Measurements from ENCODE around the gene RNF17. TPM values are rescaled to one million over a fixed set of nuclear protein-coding genes. Genes with fewer than 3 reads are reported as not detected.

Gene RNF17
- total and polyA plus RNA-seq, 2 donors (not counting 1 experiment from before 2014, with no cell fraction given), result not detected

GRCh38 chr13:24842549-24843274 is 78.7 kb downstream of the RNF17 start:
- H4K20me1 ChIP-seq (ENCODE audit: control insufficient read depth, extremely low read depth, insufficient read depth, low read length), result no peaks in the 10 kb centered on the region
- no peak for TF ChIP-seq EZH2 (IDR thresholded peaks at IDR 0.05; ENCODE audit: low read length, missing control alignments)
- no peak overlapping the region for H3K9ac ChIP-seq (ENCODE audit: insufficient read depth, low read length)
- peak; percentile 5 to 28 for DNase-seq (ENCODE audit: low read depth in 2 of 2)
- H3K27ac ChIP-seq (ENCODE audit: insufficient read depth, low read length), result no peak overlapping the region
- no peaks in the 10 kb centered on the region for H3K4me1 ChIP-seq (ENCODE audit: control insufficient read depth, extremely low read depth, insufficient read depth, low read length)
- no peak overlapping the region for H3K4me2 ChIP-seq (ENCODE audit: extremely low read depth, insufficient read depth, low read length)
- no peaks in the 10 kb centered on the region for H3K79me2 ChIP-seq (ENCODE audit: control insufficient read depth, insufficient read depth, low read length)
- no peak overlapping the region for H2AFZ ChIP-seq (ENCODE audit: low read length)
- no peaks in the 10 kb centered on the region for H3K9me3 ChIP-seq (ENCODE audit: control insufficient read depth, insufficient read depth, low read depth, low read length)
- H3K36me3 ChIP-seq (ENCODE audit: control insufficient read depth, insufficient read depth, low read length), result no peaks in the 10 kb centered on the region
- no peak overlapping the region for H3K4me3 ChIP-seq (replicated peaks in 1 of 4; ENCODE audit: control extremely low read depth in 1 of 4, insufficient read depth in 1 of 4, low read depth in 3 of 4, low read length in 4 of 4)
- H3K27me3 ChIP-seq (ENCODE audit: control insufficient read depth, insufficient read depth, low read length), result no peaks in the 10 kb centered on the region

GRCh38 chr13:24851546-24851945 is 87.6 kb downstream of the RNF17 start:
- Histone ChIP-seq H3K9me3 (ENCODE audit: control insufficient read depth, insufficient read depth, low read depth, low read length) (no peaks in the 10 kb centered on the region), H3K27me3 (ENCODE audit: control insufficient read depth, insufficient read depth, low read length) (no peaks in the 10 kb centered on the region), H3K4me1 (ENCODE audit: control insufficient read depth, extremely low read depth, insufficient read depth, low read length) (peaks cover 2% of the 10 kb centered on the region), H3K79me2 (ENCODE audit: control insufficient read depth, insufficient read depth, low read length) (no peaks in the 10 kb centered on the region), H2AFZ (ENCODE audit: low read length) (no peak overlapping the region), H3K4me2 (ENCODE audit: extremely low read depth, insufficient read depth, low read length) (peak overlapping the region; percentile 32), H4K20me1 (ENCODE audit: control insufficient read depth, extremely low read depth, insufficient read depth, low read length) (no peaks in the 10 kb centered on the region), H3K4me3 (replicated peaks in 1 of 4; ENCODE audit: control extremely low read depth in 1 of 4, insufficient read depth in 1 of 4, low read depth in 3 of 4, low read length in 4 of 4) (no peak overlapping the region), H3K9ac (ENCODE audit: insufficient read depth, low read length) (no peak overlapping the region), H3K36me3 (ENCODE audit: control insufficient read depth, insufficient read depth, low read length) (no peaks in the 10 kb centered on the region), H3K27ac (ENCODE audit: insufficient read depth, low read length) (no peak overlapping the region)
- DNase-seq (ENCODE audit: low read depth in 2 of 2), result peak; percentile 3 to 82
- no peak for TF ChIP-seq EZH2 (IDR thresholded peaks at IDR 0.05; ENCODE audit: low read length, missing control alignments)
- no peak for TF ChIP-seq CTCF (conservative IDR thresholded peaks at IDR 0.05 in 1 of 2, IDR thresholded peaks at IDR 0.05 in 1 of 2; ENCODE audit: low read depth in 1 of 2, low read length in 2 of 2)

- no peaks in the 10 kb centered on the region for H3K79me2 ChIP-seq (ENCODE audit: control insufficient read depth, insufficient read depth, low read length)
- peak in 1 of 2 donors; percentile 46 for DNase-seq (ENCODE audit: low read depth in 2 of 2)
- TF ChIP-seq CTCF (conservative IDR thresholded peaks at IDR 0.05 in 1 of 2, IDR thresholded peaks at IDR 0.05 in 1 of 2; ENCODE audit: low read depth in 1 of 2, low read length in 2 of 2) (no peak), EZH2 (IDR thresholded peaks at IDR 0.05; ENCODE audit: low read length, missing control alignments) (no peak)
- peaks cover 2% of the 10 kb centered on the region for H3K4me1 ChIP-seq (ENCODE audit: control insufficient read depth, extremely low read depth, insufficient read depth, low read length)
- no peak overlapping the region for H2AFZ ChIP-seq (ENCODE audit: low read length)
- H3K4me2 ChIP-seq (ENCODE audit: extremely low read depth, insufficient read depth, low read length), result no peak overlapping the region
- H4K20me1 ChIP-seq (ENCODE audit: control insufficient read depth, extremely low read depth, insufficient read depth, low read length), result no peaks in the 10 kb centered on the region
- no peaks in the 10 kb centered on the region for H3K36me3 ChIP-seq (ENCODE audit: control insufficient read depth, insufficient read depth, low read length)
- H3K9me3 ChIP-seq (ENCODE audit: control insufficient read depth, insufficient read depth, low read depth, low read length), result no peaks in the 10 kb centered on the region
- no peak overlapping the region for H3K4me3 ChIP-seq (replicated peaks in 1 of 4; ENCODE audit: control extremely low read depth in 1 of 4, insufficient read depth in 1 of 4, low read depth in 3 of 4, low read length in 4 of 4)
- no peak overlapping the region for H3K27ac ChIP-seq (ENCODE audit: insufficient read depth, low read length)
- no peaks in the 10 kb centered on the region for H3K27me3 ChIP-seq (ENCODE audit: control insufficient read depth, insufficient read depth, low read length)
- H3K9ac ChIP-seq (ENCODE audit: insufficient read depth, low read length), result no peak overlapping the region
Measured at GRCh38 chr13:24854311-24854710, 90.3 kb downstream of the RNF17 start.
